ENCODE measurements around the gene RTN4R. TPM values are rescaled to one million over a fixed set of nuclear protein-coding genes. Genes with fewer than 3 reads are reported as not detected.

The RTN4R gene
- total RNA-seq, 1 donor from 2014 or later = 38.3 TPM

DNA sequence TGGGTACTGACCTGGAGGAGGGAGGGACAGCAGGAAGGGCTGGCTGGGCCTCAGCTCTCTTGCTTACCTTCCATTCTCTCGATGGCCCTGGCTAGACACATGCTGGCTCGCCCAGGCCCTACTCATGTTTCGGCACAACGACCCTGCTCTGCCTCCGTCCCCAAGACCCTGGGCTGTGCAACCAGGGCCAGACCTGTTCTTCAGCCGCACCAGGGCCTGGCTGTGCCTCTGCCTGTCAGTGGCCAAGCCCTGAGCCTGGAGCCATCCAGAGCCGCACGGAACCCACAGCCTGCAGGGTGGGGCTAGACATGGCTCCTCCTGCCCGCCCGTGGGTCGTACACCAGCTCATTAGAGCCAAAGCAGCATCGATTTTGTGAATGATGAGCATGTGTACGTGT is 47.5 kb downstream of the RTN4R start:
- peaks cover 34% of the 10 kb centered on the region for H3K4me1 Mint-ChIP-seq (ENCODE audit: low read depth, unreplicated experiment)
- TF ChIP-seq, protein P1, sequence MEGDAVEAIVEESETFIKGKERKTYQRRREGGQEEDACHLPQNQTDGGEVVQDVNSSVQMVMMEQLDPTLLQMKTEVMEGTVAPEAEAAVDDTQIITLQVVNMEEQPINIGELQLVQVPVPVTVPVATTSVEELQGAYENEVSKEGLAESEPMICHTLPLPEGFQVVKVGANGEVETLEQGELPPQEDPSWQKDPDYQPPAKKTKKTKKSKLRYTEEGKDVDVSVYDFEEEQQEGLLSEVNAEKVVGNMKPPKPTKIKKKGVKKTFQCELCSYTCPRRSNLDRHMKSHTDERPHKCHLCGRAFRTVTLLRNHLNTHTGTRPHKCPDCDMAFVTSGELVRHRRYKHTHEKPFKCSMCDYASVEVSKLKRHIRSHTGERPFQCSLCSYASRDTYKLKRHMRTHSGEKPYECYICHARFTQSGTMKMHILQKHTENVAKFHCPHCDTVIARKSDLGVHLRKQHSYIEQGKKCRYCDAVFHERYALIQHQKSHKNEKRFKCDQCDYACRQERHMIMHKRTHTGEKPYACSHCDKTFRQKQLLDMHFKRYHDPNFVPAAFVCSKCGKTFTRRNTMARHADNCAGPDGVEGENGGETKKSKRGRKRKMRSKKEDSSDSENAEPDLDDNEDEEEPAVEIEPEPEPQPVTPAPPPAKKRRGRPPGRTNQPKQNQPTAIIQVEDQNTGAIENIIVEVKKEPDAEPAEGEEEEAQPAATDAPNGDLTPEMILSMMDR (IDR thresholded peaks at IDR 0.05; ENCODE audit: partially characterized antibody, unreplicated experiment) = no peak
- peak overlapping the region; percentile 38 for H3K27ac Mint-ChIP-seq (ENCODE audit: unreplicated experiment)
- H3K4me3 Mint-ChIP-seq (ENCODE audit: unreplicated experiment) = no peak overlapping the region
- no peaks in the 10 kb centered on the region for H3K36me3 Mint-ChIP-seq (ENCODE audit: unreplicated experiment)
- H3K27me3 Mint-ChIP-seq (ENCODE audit: unreplicated experiment) = peaks cover 17% of the 10 kb centered on the region
- no peak for DNase-seq
- peaks cover 16% of the 10 kb centered on the region for H3K9me3 Mint-ChIP-seq (ENCODE audit: unreplicated experiment)

- H3K4me3 Mint-ChIP-seq (ENCODE audit: unreplicated experiment) = no peak overlapping the region
- peaks cover 10% of the 10 kb centered on the region for H3K9me3 Mint-ChIP-seq (ENCODE audit: unreplicated experiment)
- no peak for DNase-seq
- peaks cover 28% of the 10 kb centered on the region for H3K4me1 Mint-ChIP-seq (ENCODE audit: low read depth, unreplicated experiment)
- no peak overlapping the region for H3K27ac Mint-ChIP-seq (ENCODE audit: unreplicated experiment)
- peaks cover 12% of the 10 kb centered on the region for H3K27me3 Mint-ChIP-seq (ENCODE audit: unreplicated experiment)
- H3K36me3 Mint-ChIP-seq (ENCODE audit: unreplicated experiment) = no peaks in the 10 kb centered on the region
- TF ChIP-seq, protein P1 (IDR thresholded peaks at IDR 0.05; ENCODE audit: partially characterized antibody, unreplicated experiment) = no peak
Observed at GRCh38 chr22:20219667-20220628, 48.2 kb downstream of the RTN4R start.

DNA sequence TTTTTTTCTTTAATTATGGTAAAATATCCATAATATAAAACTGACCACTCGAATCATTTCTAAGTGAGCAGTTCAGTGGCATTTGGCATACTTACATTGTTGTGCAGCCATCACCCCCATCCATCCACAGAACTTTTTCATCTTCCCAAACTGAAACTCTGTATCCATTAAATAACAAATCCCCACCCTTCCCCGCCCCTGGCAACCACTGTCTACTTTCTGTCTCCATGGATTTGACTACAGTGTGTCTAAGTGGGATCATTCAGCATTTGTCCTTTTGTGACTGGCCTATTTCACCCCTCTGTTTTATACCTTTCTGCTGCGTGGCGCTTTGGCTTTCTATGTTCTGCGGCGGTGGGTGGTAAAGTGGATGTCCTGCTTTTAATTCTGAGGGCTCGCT is 49.1 kb downstream of the RTN4R start:
- no peaks in the 10 kb centered on the region for H3K36me3 Mint-ChIP-seq (ENCODE audit: unreplicated experiment)
- peak overlapping the region; percentile 41 for H3K27ac Mint-ChIP-seq (ENCODE audit: unreplicated experiment)
- peaks cover 20% of the 10 kb centered on the region for H3K4me1 Mint-ChIP-seq (ENCODE audit: low read depth, unreplicated experiment)
- TF ChIP-seq, protein P1 (IDR thresholded peaks at IDR 0.05; ENCODE audit: partially characterized antibody, unreplicated experiment) = no peak
- DNase-seq = no peak
- H3K9me3 Mint-ChIP-seq (ENCODE audit: unreplicated experiment) = peaks cover 4% of the 10 kb centered on the region
- H3K4me3 Mint-ChIP-seq (ENCODE audit: unreplicated experiment) = no peak overlapping the region
- H3K27me3 Mint-ChIP-seq (ENCODE audit: unreplicated experiment) = peaks cover 6% of the 10 kb centered on the region

DNA sequence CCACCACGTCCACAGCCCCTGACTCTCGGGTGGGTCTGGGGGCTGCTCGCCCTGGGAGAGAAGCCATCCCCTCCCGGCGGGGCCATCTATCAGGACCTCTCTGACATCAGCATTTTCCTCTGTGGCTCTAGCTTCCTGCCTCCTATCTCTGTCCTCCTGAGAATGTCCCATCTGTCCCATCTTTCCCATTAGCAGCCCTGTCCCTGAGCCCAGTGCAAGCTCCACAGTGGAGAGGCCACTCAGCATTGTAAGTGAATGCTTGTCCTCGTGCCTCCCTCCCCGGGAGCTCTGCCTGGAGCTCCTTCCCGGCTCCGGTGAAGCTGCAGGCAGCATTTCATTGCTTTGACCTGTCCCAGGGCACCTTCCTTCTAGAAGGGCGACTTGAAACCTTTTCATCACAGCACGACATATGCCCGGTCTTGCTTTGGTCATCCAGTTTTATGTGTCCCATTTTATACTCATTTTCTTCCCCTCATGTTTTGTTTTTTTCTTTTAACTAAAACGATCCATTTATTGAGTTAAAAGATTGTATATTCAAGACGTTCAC is 49.7 kb downstream of the RTN4R start:
- peak overlapping the region; percentile 45 for H3K4me3 Mint-ChIP-seq (ENCODE audit: unreplicated experiment)
- peaks cover 4% of the 10 kb centered on the region for H3K9me3 Mint-ChIP-seq (ENCODE audit: unreplicated experiment)
- DNase-seq = peak; percentile 64
- no peaks in the 10 kb centered on the region for H3K36me3 Mint-ChIP-seq (ENCODE audit: unreplicated experiment)
- peak overlapping the region; percentile 56 for H3K27ac Mint-ChIP-seq (ENCODE audit: unreplicated experiment)
- TF ChIP-seq, protein P1 (IDR thresholded peaks at IDR 0.05; ENCODE audit: partially characterized antibody, unreplicated experiment) = no peak
- H3K4me1 Mint-ChIP-seq (ENCODE audit: low read depth, unreplicated experiment) = peaks cover 19% of the 10 kb centered on the region
- H3K27me3 Mint-ChIP-seq (ENCODE audit: unreplicated experiment) = peaks cover 6% of the 10 kb centered on the region

DNA sequence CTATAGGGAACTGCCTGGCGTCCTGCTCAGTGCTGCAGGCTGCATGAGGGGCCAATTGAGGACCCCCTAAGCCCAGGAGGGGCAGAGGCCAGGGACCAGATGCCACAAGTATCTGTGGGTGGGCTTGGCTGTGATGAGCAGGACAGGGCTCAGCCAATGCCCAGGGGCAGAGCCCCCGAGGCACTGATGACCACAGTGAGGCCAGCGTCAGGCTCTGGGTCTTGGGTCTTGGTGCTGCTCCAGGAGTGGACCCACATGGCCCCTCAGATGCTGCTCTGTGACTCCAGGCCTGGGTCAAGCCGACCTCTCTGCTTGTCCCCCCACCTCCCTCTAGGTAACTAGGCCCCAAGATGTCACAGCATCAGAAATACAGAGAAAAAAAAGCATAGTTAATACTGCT is 50.6 kb downstream of the RTN4R start:
- TF ChIP-seq, protein P1 (IDR thresholded peaks at IDR 0.05; ENCODE audit: partially characterized antibody, unreplicated experiment) = no peak
- Mint-ChIP-seq H3K27ac (ENCODE audit: unreplicated experiment) (no peak overlapping the region), H3K27me3 (ENCODE audit: unreplicated experiment) (peaks cover 5% of the 10 kb centered on the region), H3K4me3 (ENCODE audit: unreplicated experiment) (no peak overlapping the region), H3K36me3 (ENCODE audit: unreplicated experiment) (no peaks in the 10 kb centered on the region), H3K4me1 (ENCODE audit: low read depth, unreplicated experiment) (peaks cover 19% of the 10 kb centered on the region), H3K9me3 (ENCODE audit: unreplicated experiment) (peaks cover 4% of the 10 kb centered on the region)
- DNase-seq = no peak
